Stimulated activated CD4-positive, alpha-beta T cell treated with anti-CD3 and anti-CD28 coated beads, TNF-alpha, amount 100 ng/mL, for 4 hours (primary cell): ENCODE data around the gene NEU4.
"Not testable (repeated sequence)": the region's sequence is repeated elsewhere in the genome, so short reads cannot be mapped to it uniquely, and the experiment has no call there.

Source experiments
- DNase-seq, 3 experiments: peaks; one replicate each; pipeline ENCODE4 v3.0.0-alpha.2; 2020; ENCODE audit warnings: low read depth in 3 of 3

NEU4 gene

DNA sequence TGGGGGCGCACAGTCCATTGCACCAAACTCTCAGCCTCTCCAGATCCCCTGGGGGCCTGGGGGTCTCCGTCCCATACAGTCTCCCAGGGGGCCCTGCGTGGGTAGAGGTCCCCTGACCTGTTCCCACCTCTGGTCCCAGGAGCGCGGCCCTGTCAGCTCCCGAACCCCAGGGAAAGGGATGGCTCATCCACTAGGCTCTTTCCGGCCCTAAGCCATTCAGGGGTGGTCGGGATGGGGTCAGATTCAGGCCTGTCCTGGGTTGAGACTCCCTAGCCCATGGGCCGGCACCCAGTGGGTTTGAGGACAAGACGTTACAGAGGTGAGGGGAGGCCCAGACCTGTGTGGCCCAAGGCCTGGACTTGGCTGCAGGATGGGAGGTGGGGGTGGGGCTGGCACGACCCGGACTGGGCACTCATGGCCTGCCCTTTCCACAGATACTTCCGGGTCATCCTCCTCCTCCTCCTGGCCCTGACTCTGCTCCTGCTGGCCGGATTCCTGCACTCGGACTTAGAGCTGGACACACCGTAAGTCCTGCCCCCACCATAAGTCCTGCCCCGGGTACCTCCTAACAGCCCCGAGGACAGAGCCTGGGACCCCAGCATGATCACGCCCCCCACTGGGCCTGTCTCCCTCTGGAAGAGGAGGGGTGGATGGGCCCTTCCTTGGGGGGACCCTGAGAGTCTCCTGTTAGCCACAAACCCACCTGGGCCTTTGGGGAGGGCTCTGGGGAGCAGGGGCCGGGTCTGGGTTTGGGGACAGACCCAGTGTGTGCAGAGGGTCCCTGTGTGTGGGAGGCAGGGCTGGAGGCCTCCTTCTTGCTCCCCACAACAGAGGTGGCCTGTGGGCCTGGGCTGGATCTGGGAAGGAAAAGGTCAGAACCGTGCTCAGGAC, 10.1 kb upstream of the NEU4 start:
- no peak for DNase-seq

DNA sequence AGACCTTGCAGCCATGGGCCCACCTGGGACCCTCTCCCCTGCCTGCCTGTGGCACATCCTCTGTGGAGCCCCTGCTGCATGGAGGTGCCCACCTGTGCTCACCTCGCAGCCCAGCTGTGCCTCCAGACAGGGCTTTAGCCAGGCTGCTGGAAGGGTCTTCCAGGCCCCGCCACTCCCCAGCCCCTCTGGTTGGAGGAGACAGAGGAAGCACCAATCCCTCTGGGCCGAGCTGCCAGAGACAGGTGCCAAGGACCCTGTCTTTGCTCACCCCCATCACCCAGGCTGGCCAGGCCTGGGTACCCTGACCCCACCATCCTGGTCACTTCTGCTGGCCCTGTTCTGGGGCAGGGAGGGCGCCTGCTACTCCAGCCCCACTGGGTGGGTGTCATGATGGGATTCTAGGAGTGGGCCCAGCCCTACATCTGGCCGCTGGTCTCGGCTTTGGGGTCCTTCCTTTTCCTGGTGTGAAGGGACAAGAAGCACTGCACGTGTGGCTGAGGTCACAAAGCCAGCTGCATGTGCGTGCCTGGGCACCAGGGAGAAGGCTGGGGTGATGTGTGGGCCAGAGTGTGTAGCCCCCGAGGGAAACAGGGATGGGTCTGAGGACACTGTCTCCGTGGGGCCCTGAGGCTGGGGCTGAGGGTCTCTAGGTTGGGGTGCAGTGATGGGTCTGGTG, 9.3 kb upstream of the NEU4 start:
- DNase-seq = no peak

- not testable (repeated sequence) for DNase-seq
These were observed 8.6 kb upstream of the NEU4 start for GRCh38 chr2:241800198-241800903.

DNA sequence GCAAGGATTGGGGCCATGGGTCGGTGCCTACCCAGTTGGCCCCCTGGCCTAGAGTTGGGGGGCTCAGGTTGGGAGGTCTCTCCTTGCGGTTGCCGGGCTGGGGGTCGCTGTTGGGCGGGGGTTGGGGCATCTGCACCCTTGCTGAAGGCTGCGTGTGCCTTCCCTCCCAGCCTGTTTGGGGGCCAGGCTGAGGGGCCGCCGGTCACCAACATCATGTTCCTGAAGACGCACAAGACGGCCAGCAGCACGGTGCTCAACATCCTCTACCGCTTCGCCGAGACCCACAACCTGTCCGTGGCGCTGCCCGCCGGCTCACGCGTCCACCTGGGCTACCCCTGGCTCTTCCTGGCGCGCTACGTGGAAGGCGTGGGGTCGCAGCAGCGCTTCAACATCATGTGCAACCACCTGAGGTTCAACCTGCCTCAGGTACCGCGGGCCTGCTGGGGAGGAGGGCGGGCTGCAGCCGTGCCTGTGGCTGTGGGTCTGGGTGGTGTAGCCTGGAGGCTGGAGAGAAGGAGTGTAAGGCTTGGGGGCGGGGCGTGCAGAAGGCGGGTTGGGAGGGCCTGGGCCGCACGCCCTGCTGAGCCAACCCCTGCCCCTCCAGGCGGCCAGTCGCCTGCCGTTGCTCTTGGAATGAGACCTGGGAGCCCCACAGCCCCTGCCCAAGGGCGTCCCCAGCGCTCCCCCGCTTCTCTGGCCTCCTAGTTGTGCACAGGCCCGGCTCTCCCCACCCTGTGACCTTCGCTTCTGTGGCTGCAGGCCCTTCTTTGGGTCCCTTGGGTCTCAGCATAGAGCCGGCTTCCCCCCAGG, 7.2 kb upstream of the NEU4 start:
- DNase-seq = no peak

GRCh38 chr2:241802421-241803318, 6.3 kb upstream of the NEU4 start:
- DNase-seq = no peak

DNA sequence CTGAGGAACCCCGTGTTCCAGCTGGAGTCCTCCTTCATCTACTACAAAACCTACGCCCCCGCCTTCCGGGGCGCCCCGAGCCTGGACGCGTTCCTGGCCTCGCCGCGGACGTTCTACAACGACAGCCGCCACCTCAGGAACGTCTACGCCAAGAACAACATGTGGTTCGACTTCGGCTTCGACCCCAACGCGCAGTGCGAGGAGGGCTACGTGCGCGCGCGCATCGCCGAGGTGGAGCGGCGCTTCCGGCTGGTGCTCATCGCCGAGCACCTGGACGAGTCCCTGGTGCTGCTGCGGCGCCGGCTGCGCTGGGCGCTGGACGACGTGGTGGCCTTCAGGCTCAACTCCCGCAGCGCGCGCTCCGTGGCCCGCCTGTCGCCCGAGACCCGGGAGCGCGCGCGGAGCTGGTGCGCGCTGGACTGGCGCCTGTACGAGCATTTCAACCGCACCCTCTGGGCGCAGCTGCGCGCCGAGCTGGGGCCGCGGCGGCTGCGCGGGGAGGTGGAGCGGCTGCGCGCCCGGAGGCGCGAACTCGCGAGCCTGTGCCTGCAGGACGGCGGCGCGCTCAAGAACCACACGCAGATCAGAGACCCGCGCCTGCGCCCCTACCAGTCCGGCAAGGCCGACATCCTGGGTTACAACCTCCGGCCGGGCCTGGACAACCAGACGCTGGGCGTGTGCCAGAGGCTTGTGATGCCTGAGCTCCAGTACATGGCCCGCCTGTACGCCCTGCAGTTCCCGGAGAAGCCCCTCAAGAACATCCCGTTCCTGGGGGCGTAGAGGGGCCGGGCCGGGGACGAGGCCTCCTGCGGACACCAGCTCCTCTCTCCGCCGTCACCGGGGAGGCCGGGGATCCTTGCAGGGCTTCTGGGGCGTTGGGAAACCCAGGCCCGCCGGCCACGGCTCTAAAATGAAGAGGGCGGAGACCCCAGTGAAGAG, 5.3 kb upstream of the NEU4 start:
- peak in 1 of 3 experiments; percentile 36 for DNase-seq

DNA sequence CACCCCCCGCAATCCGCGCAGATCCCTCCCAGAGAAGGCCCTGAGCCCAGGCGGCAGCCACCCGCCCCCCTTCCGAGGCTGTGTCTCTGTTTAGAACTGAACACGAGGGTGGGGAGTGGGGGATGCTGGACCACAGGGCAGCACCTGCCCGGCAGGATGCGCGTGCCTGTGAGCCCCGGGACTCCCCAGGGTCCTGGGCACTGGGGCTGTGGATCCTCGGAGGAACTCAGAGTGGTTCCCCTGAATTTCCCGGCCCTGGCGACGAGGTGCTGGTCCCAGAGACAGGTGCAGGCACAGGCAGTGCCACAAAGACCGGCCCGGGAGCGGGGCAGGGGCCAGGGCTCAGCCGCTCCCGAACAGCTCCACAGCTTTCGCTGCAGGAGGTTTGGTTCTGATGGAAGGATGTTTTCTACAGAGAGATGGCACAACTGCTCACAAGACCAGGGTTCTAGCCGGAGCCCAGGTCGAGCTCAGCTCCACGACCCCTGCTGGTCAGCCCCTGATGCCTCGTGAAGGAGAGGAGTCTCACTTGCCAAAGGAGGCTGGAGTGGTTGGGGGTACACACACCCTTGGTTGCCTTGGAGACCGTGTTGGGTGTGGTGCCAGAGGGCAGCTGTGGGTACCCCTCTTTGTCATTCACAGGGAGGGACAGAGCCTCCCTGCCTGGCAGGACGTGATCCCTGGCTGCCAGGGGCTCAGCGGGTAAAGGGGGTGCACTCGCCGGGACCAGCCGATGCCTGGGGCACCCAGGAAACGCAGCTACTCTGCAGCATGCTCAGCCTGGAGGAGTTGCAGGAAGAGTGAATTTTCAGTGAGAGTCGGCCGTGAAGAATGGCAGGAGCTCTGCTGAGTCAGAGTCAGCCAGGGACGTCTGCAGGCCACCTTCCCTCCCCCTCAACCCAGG, 4.4 kb upstream of the NEU4 start:
- DNase-seq = no peak

- DNase-seq = not testable (repeated sequence)
These were observed 2.8 kb upstream of the NEU4 start for GRCh38 chr2:241806217-241806616.

GRCh38 chr2:241808051-241808720, 807 bp upstream of the NEU4 start:
- DNase-seq = no peak

DNA sequence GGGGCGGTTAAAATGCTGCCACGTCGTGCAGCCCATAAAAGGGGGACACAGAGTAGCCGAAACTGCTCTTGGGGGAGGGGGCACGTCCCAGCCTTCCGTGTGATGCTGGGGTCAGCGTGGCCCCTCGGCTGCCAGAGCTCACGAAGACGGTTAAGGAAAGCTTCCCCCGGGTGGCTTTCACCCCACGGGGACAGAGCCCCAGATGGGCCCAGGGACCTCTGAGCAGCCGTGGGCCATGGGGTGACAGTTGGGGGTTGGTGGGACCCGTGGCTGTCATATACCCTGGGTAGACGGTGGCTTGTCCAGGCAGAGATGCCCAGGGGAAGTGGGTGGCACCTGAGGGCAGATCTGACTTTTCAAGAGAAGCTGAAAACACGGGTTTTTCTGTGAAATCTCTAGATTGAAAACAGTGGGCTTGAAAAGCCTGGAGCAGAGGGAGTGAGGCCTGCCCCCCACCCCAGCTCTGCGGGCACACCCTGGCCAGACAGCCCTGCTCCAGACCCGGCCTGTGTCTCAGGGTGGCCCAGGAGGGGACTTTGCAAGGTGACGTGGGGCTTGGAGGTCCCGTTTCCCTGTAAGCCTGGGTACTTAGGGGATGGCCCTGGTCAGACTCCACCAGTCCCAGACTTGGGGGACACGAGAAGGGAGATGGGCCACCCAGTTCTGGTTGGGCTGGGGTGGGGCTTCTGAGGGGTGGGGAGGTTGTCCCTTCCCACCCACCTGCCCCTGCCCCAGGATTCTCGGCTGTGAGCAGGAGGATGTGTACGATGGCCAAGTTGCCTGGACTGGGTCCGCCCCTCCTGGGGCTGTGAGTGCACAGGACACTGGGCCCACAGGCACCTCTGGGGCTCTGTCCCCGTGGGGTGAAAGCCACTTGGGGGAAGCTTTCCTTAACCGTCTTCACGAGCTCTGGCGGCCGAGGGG, 652 bp downstream of the NEU4 start:
- DNase-seq = no peak

DNA sequence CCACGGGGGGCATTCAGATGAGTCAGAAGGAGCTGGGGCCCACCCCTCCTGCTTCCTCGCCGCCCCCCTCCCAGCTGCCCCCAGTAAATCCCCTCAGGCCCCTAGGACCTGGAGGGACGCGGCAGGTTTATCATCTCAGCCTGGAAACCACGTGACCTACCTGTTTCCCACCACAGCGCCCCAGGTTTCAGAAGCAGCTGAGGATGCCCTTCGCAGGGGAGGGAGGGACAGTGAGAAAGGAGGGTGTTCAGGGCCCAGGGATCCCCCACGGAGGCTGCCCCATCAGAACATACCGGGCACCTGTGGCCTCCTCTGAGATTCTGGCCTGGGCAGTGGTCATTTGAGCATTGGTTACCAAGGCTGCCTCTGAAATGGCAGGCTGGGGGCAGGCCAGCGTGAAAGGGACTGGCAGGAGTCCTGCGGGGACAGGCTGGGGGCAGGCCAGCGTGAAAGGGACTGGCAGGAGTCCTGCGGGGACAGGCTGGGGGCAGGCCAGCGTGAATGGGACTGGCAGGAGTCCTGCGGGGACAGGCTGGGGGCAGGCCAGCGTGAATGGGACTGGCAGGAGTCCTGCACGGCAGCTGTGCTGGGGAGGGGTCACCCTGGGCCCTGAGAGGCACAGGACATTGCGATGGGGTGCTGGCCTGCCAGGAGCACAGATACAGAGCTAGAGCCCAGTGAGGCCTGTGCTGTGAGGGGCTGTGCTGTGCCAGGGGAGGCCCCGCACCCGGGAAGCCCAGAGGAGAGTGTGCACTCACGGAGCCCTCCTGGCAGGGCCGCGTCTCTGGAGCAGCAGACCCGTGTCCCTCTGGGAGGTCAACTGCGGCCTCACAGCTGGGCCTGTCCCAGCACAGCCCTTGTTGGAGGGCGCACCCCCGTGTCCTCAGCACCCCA, 1.6 kb downstream of the NEU4 start:
- DNase-seq = no peak

- DNase-seq = no peak
These were observed 2.4 kb downstream of the NEU4 start for GRCh38 chr2:241811201-241811951.

- DNase-seq = no peak
These were observed 3.1 kb downstream of the NEU4 start for GRCh38 chr2:241811952-241812729.
